Body of pancreas (tissue), 4 donors: Measurements from ENCODE around the gene SERINC3. TPM values are rescaled to one million over a fixed set of nuclear protein-coding genes. Genes with fewer than 3 reads are reported as not detected.

ENCODE experiments used
- ATAC-seq: fragments of 150-250 bp; one replicate; pipeline ENCODE4 v1.9.1; 2016
- DNase-seq, 4 donors: peaks; one replicate each; pipeline ENCODE4 v3.0.0-alpha.2; 2019
- H3K27ac ChIP-seq, 4 donors: fragments of 200-600 bp; sonication (generic); 1 replicate in 3 of 4; 2 replicates in 1 of 4; pipeline versions ENCODE4 v1.5.1 to v1.6.1; 2016 to 2019; ENCODE audit warnings: mild to moderate bottlenecking in 1 of 4, mixed read lengths in 1 of 4, moderate library complexity in 1 of 4
- H3K27me3 ChIP-seq, 2 donors: fragments of 200-600 bp; sonication (generic); one replicate each; pipeline ENCODE4 v1.6.0; 2016; ENCODE audit warnings: mild to moderate bottlenecking in 1 of 2
- H3K36me3 ChIP-seq, 2 donors: fragments of 200-600 bp; sonication (generic); replicated peaks in 1 of 2; 2 replicates each; pipeline ENCODE4 v1.5.1; 2016; ENCODE audit warnings: low read depth in 2 of 2; ENCODE audit not compliant: insufficient read depth in 1 of 2
- H3K4me1 ChIP-seq: fragments of 200-600 bp; sonication (generic); one replicate; pipeline ENCODE4 v1.6.0; 2016
- H3K4me3 ChIP-seq, 2 donors: fragments of 200-600 bp; sonication (generic); 1 replicate in 1 of 2; 2 replicates in 1 of 2; pipeline ENCODE4 v1.5.1; 2016 to 2019
- H3K9me3 ChIP-seq, 3 donors: fragments of 200-600 bp; sonication (generic); 1 replicate in 2 of 3; 2 replicates in 1 of 3; pipeline ENCODE4 v1.5.1; 2016
- CTCF ChIP-seq, 7 experiments: fragments of 450-650 bp in 4 of 7; fragments of 200-600 bp in 3 of 7; sonication (generic) in 3 of 7; IDR thresholded peaks; one replicate each; pipeline ENCODE4 v1.5.1; 2016 to 2019; ENCODE audit warnings: antibody characterized with exemption in 7 of 7
- POLR2A ChIP-seq, 3 donors: fragments of 450-650 bp; IDR thresholded peaks; one replicate each; pipeline ENCODE4 v1.6.1; 2016; ENCODE audit warnings: antibody characterized with exemption in 3 of 3, mild to moderate bottlenecking in 2 of 3
- WGBS, 2 donors: methylation state at CpG; one replicate each; pipeline ENCODE4 v1.1.5; 2017; 5-methylcytosine and 5-hydroxymethylcytosine counted together
- intact Hi-C: fragments of 100-400 bp; cut with DNase I; formaldehyde crosslinking; loops from one replicate; pipeline ENCODE4 v1.15.1; 2023
- total RNA-seq, 2 donors: library from RNA; depleted of rRNA; stranded (reverse); fragments of >200 nt; gene quantifications; one replicate each; pipeline ENCODE4 v1.1.0, GENCODE V29; 2016

SERINC3 gene
- 10 to 100 TPM; 28.3 to 36.3 TPM for total RNA-seq

GRCh38 chr20:44521484-44522481 is at the start of gene SERINC3:
SERINC3 (minus strand) TSS chr20:44522070; CDS start chr20:44521951, 119 bp downstream.
- Histone ChIP-seq H3K4me3 (peak within 1 kb of the TSS; percentile 56 to 79), H3K27ac (peak within 1 kb of the TSS; percentile 86 to 96 (median 94)), H3K27me3 (no peaks in the 10 kb centered on the region), H3K4me1 (peaks cover 33% of the 10 kb centered on the region), H3K9me3 (no peaks in the 10 kb centered on the region), H3K36me3 (no peaks in the 10 kb centered on the region)
- ATAC-seq (peak; percentile 100), DNase-seq (peak; percentile 96)
- 0% methylated on average over 21 to 47 of the region's 49 CpGs for WGBS, 2 donors
- intact Hi-C loops: no loop called here
- TF ChIP-seq POLR2A (IDR thresholded peaks at IDR 0.05) (peak; percentile 56 to 88 (median 78)), CTCF (IDR thresholded peaks at IDR 0.05) (peak in 2 of 7 experiments; percentile 14 to 31)

- H3K4me1 ChIP-seq: no peaks in the 10 kb centered on the region
- no peak for TF ChIP-seq POLR2A (IDR thresholded peaks at IDR 0.05)
- TF ChIP-seq CTCF (IDR thresholded peaks at IDR 0.05): no peak
- H3K9me3 ChIP-seq: no peaks in the 10 kb centered on the region
- intact Hi-C loops: no loop called here
- H3K4me3 ChIP-seq: no peak overlapping the region
- no peak for ATAC-seq
- WGBS, 2 donors: 72 to 73% methylated on average over 6 of the region's 6 CpGs
- no peaks in the 10 kb centered on the region for H3K36me3 ChIP-seq
- no peaks in the 10 kb centered on the region for H3K27me3 ChIP-seq
- H3K27ac ChIP-seq: no peak overlapping the region
- DNase-seq: no peak
Measured at GRCh38 chr20:44571362-44571988, 49.6 kb upstream of the SERINC3 start.

- 85 to 96% methylated on average over 1 of the region's 1 CpG for WGBS, 2 donors
- Histone ChIP-seq H3K9me3 (no peaks in the 10 kb centered on the region), H3K27me3 (no peaks in the 10 kb centered on the region), H3K4me1 (no peaks in the 10 kb centered on the region), H3K4me3 (no peak overlapping the region), H3K36me3 (no peaks in the 10 kb centered on the region), H3K27ac (no peak overlapping the region)
- intact Hi-C loops: no loop called here
- ATAC-seq (no peak), DNase-seq (no peak)
- TF ChIP-seq CTCF (IDR thresholded peaks at IDR 0.05): no peak
- TF ChIP-seq POLR2A (IDR thresholded peaks at IDR 0.05): no peak
Measured at GRCh38 chr20:44570367-44570766, 48.5 kb upstream of the SERINC3 start.

- intact Hi-C loops: no loop called here
- TF ChIP-seq CTCF (IDR thresholded peaks at IDR 0.05) (no peak), POLR2A (IDR thresholded peaks at IDR 0.05) (no peak)
- no peak overlapping the region for H3K27ac ChIP-seq
- ATAC-seq (no peak), DNase-seq (no peak)
- H3K9me3 ChIP-seq: no peaks in the 10 kb centered on the region
- H3K4me1 ChIP-seq: no peaks in the 10 kb centered on the region
- H3K4me3 ChIP-seq: no peak overlapping the region
- no peaks in the 10 kb centered on the region for H3K27me3 ChIP-seq
- H3K36me3 ChIP-seq: no peaks in the 10 kb centered on the region
Measured at GRCh38 chr20:44566811-44567210, 44.9 kb upstream of the SERINC3 start.
